HG02885 (cell line): ENCODE results near the gene VPS13D.
"Not testable (repeated sequence)": the region's sequence is repeated elsewhere in the genome, so short reads cannot be mapped to it uniquely, and the experiment has no call there.

ENCODE experiments used
- ATAC-seq: cut with Tn5 transposase; IDR thresholded peaks from one replicate; pipeline ENCODE4 v1.9.1; 2021; ENCODE audit warnings: mild to moderate bottlenecking; ENCODE audit not compliant: unreplicated experiment, poor library complexity

Gene VPS13D

DNA sequence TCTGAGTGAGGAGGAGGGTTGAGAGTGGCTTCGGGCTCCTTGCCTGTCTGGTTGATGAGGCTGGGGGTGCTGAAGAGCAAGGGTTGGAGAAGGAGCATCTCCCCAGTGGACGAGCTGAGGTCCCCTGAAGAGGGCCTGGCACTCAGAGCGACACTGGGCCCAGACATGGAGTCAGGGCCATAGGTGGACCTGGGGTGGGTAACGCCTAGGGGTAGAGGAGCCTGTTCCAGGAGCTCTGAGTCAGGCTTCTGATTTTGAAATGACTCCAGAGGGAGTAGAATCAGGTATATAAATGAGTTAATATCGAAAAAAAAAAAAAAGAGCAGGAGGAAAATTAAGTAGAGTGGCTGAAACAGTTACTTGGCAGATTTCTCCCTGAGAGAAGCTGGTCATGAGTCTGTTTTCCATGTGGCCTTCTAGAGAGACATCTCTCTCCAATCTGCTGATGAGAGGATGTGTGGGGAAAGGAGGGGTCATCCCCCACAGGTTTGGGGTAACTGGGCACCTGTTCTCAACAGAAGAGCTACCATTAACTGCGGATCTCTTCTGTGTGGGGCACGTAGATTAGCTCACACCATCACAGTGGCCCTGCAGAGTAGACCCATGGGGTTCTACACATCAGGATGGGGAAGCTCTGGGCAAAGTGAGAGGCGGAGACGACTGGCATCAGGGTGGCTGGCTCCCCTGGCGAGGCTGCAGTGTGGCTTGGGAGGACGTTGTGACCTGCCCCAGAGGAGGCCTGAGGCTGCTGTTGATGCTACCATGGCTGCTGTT, 272.7 kb downstream of the VPS13D start:
- no peak for ATAC-seq

DNA sequence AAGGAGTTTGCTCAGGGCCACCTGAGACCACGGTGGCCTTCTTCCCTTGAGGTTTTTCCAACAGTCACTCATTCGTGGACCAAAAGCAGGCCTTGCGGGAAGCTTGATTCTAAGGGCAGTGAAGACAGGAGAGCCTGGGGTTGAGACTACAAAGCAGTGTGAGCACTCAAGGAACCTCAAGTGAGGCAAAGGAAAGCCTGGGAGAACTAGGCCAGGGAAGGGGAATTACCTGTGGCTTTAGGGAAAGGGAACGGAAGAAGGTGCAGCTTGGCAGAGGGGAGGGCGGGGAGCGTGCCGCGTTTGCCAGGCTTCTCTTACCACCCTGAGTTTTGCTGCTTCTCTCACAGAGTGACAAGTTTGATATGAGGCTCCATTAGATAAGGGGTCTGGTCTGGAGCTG, 273.9 kb downstream of the VPS13D start:
- ATAC-seq, result no peak

DNA sequence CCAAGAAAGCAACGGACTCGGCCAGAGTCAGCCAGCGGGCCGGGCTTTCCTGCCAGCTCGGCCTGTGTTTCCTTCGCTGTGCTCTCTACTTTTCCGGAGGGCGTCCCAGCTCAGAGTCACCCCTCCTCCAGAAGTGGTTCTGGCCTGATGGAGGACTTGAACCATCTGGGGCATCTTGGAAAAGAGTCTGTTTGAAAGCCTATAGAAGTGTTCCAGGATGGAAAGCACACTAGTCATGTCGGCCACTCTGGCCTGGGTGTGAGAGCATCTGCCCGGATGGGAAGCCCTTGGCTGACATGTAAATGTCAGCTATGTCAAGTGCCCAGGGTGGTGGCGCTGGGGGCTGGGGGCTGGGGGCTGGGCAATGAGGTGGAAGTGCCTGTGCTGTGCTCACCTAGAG, 274.8 kb downstream of the VPS13D start:
- ATAC-seq, result no peak

DNA sequence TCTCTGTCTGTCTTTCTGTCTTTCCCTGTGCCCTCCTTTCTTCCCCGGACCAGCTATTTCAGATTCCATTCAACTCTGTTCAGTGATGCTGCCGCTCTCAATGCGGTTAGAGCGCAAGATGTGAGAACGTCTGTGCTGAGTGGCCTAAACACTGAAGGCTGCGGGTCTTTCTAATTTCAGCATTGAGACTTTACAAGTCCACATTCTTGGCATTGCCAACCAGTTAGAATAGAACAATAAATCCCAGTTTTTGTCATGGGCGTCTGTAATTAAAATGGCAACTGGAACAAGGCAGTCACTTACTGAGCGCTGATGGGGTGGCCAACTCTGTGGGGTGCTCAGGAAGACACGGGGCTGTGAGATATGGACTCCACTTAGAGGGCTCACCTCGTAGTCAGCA, 275.4 kb downstream of the VPS13D start:
- no peak for ATAC-seq

DNA sequence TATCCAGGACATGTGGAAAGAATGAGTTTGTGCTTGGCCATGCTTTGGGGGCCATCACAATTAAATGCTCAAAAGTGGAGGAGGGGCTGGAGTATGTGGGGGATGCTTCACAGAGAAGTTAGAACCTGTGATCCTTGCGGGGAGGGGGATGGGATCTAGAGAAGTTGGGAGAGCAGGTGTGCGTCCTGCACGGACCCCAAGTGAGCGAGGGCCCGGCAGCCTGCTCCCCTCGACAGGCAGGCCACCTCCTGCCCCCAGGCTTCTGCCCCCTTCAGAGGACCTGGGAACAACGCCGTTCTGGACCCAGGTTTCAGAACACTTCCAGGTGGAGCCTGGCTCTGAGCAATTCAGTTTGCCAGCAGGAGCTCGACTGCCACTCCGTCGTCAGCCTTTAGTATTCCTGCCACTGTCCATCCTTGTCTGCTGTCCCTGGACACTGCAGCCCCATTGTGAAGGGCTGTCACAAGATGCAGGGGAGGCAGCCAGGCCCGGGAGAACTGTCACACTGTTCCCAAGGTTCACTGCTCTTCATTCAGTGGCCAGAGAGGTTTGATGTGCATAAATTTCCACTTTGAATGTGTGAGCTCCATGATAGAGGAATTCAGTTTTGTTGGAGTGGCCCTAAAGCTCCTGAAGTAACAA, 275.9 kb downstream of the VPS13D start:
- no peak for ATAC-seq

DNA sequence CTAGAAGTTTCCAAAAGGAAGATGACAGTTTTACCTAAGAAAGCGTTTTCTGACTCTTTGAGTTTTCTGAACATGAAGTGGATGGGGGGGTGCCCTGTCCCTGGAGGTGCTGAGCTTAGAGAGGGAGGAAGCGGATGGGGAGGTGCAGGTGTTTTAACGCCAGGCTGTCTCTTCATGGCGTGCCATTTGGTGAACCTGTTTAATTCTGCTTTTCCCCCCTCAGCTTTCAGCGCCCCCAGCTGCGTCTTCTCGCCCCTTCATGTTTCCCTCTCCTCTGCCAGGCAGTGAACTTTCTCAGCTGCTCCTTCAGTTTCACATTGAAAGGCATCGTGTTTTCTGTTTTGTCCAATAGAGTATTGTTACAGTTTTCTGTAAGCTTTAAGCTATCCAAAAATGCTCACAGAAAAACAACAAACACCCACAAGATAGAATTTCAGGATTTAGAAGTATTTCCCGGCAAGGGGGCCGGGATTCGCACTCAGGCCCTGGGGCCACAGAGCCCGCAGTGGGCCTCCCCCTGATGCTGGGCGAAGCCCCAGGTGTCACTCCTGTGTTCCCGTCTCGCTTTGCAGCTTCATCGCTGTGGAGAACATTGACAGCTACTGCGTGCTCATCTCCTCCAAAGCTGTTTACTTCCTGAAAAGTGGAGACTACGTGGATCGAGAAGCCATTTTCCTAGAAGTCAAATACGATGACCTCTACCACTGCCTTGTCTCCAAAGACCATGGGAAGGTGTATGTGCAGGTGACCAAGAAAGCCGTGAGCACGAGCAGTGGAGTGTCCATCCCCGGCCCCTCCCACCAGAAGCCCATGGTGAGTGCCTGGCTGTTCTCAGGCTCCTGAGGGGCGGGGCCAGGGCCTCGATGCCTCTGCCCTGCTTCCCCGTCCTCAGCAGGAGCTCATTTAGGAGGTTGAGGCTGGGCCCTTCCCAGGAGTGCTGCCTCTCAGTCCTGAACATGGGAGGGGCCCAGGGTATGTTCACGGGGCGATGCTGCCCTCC, 276.8 kb downstream of the VPS13D start:
- no peak for ATAC-seq

DNA sequence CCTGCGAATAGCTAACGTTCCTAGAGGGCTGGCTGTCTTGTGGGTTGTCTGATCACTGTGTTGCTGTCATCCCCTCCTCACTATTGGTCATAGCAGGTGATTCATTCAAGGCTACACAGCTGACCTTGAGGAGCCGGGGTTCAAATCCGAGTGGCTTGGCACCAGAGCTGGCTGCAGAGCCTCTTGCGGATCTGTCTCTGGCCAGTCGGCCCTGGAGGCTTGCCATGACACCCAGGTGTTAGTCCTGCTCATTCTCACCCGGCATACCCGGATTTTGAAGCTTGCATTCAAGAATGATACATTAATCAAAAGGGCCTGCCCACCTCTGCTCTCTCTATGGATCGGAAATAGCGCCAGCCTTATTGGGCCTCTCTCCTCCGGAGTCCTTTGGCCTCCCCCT, 277.8 kb downstream of the VPS13D start:
- ATAC-seq, result no peak

DNA sequence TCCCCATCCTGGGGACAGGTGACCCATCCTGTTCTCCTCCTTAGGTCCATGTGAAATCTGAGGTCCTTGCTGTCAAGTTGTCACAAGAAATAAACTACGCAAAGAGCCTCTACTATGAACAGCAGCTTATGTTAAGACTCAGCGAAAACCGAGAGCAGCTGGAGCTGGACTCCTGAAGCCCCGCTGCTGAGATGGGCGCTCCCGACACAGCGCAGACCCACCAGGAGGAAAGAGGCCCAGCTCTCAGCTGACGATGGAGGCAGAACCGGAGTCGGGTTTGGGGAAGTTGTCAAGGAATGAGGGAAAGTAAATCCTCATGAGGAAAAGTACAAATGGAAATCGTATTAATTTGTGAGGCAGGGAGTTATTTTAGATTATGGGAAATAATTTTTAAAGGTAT, 279.0 kb downstream of the VPS13D start:
- ATAC-seq, result no peak

DNA sequence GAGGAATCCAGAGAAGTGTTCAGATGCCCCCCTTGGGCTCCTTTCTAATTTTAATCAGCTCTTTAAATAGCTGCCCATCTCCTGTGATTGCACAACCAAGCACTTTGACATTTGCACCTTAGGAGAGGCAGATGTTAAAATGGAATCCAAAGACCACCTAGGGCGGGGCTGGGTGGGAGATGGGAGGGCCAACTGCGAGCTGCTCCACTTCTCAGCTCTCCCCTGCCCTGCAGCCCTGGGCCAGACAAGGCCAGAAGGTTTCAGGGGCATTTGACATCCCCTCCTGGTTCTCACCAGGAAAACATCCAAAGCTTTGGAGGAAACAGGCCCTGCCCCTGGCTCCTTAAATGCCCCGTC, 281.3 kb downstream of the VPS13D start:
- no peak for ATAC-seq

DNA sequence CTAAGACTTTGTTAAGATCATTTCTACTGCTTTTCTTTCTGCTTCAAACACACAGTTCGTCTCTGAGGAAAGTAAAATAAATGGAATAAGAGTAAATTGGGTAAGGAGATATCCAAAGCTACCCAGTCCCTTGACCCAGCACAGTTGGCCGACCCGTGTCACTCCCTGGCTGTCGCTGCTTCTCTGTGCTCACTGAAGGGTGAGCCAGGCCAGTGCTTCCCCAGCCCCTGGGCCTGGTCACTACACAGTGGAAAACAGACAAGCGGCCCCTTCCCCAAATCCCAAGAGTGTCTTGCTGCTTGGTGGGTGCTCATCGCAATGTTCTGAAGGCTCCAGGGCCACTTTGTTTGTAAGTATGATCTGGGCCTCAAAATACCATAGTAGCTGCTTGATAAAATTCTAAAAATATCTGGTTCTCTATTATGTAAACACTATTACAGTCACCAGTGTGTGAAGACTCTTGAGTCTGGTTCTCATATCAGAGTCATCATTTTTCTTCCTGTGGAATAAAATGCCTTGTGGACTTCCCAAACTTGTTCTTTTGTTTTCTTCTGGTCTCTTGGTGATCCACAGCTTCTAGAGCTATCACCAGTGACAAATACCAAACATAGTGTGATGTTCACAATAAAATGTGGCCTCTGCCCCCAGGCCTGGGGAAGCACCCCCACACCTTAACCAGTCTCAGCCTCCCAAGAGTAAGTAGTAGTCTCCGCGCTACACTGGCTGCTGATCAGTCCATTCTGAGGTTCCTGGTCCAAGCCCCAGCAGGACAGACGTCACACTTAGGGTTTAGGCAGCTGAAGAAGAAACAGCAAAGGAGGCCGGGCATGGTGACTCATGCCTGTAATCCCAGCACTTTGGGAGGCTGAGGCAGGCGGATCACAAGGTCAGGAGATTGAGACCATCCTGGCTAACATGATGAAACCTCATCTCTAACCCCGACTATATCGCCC, 282.0 kb downstream of the VPS13D start:
- ATAC-seq, result no peak

DNA sequence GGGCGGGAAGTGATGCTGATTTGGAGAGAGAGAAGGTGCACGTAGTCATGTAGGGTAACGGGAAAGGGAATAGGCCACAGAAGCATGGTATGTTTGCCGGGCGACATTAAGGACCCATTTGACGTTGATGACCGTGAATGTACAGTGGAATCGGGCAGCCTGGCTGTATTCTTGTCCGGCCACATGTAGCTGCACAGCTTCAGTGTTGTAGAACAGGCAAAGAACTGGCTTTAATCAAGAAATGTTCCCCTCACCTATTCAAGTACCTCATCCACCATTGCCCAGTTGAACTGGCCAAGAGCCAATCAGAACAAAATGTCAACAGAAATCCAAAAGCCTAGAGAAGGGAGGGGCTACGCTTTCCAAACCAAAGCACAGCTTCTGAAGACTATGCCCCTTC, 283.4 kb downstream of the VPS13D start:
- no peak for ATAC-seq

DNA sequence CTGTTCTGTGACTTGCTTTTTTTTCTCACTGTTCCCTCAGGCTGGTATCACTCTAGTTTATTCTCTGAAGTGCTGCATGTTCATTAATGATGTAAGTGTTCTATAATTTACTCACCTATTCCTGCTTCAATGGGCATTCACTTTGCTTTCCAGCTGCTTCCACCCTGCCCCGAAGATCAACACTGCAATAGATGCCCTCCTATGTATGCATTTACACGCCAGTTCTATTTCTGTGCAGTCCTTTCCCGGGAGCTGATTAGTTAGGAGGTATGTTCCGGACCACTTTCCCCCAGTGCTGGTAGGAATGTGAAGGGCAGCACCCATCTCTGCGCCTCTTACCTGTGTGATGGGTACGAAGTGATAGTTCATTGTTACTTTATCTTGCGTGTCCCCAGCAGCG, 284.8 kb downstream of the VPS13D start:
- ATAC-seq, result no peak

DNA sequence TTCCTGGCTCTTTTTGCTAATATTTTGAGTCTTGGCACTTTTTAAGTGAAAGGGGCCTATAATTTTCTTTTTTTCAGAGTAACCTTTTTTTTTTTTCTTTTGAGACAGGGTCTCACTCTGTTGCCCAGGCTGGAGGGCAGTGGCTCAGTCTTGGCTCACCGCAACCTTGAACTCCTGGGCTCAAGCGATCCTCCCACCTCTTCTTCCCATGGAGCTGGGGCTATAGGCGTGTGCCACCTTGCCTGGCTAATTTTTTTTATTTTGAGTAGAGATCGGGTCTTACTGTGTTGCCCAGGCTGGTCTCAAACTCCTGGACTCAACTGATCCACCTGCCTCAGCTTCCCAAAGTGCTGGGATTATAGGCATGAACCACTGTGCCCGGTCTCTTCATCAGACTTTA, 285.4 kb downstream of the VPS13D start:
- no peak for ATAC-seq

DNA sequence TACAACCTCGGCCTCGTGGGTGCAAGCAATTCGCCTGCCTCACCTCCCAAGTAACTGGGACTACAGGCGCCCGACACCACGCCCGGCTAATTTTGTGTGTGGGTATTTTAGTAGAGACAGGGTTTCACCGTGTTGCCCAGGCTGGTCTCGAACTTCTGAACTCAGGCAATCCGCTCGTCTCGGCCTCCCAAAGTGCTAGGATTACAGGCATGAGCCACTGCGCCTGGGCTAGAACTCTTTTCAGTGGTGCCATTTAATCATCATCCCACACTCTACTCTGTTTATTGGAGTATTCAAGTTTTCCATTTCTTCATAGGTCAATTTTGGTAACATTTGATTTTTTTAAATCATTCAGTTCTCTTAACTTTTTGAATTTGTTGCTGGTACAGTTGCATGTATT, 286.9 kb downstream of the VPS13D start:
- ATAC-seq, result no peak

DNA sequence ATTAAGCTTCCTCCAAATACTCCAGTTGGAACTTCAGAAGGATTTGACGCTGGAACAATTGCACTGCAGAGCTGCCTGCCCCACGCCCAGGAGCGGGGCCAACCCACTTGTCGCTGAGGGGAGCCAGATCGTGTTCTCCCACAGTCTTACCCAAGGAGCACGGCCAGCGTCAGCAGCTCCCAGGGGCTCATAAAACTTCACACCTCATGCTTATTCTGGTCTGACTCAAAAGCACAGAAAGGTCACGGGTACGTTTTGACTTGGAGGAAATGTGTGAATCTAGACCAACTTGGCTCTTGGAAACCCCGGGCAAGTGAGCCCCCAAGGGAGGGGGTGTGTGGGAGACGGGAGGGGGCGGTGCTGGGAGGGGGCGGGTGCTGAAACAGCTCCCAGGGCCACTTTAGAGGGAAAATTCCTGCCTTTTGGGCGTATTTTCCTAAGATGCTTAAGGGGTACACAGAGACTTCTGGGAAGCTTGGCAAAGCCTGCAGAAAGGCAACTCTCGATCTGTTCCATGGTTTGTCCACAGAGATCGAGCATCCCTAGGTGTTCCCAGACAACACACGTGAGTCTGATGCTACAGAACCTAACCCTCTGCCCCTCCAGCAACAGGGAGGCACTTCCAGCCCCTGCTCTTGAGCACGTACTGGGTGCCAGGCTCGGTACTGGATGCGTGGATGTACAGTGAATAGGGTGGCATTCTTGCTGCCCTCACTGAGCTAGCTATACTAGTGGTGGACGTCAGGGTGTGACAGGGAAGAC, 289.3 kb downstream of the VPS13D start:
- ATAC-seq, result no peak

DNA sequence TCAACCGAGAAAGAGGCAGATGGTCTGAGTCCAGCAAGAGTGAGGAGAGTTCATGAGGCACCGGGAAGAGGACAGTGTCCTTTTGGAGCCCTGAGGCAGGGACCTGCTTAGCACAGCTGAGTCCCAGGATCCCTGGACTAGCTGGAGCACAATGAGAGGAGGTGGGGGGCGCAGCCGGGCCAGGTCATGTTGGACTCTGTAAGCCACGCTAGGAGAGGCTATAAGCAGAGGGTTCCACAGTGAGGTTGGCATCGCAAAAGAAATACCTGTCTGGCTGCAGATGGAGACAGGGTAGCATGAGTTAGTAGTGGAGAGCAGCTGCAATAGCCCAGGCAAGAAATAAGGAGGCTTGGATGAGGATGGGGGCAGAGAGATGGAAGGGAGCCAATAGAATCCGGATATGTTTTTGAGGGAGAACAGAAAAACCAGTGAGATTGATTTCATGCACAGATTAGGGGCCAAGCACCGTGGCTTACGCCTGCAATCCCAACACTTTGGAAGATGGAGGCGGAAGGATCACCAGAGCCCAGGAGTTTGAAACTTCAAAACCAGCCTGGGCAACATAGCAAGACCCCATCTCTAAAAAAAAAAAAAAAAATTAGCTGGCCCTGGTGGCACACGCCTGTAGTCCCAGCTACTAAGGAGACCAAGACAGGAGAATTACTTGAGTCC, 290.0 kb downstream of the VPS13D start:
- ATAC-seq, result no peak

DNA sequence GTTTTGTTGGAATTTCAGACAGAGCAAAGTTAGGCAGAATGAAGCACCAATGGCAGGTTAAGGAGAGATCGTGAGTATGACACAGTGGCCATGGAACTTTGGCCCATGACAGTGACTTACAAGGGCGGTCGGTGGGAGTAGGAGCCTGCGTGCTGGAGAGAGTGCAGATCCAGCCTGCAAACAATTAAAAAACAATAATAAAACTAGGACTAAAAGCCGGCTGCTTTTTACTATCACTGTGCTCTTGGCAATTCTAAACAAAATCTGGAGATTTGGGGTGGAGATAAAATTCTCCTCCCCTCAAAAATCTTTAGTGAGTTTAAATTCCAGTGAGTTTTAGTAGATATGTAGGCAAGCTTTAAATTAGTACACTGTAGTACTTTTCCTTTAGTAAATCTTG, 291.3 kb downstream of the VPS13D start:
- ATAC-seq, result no peak

DNA sequence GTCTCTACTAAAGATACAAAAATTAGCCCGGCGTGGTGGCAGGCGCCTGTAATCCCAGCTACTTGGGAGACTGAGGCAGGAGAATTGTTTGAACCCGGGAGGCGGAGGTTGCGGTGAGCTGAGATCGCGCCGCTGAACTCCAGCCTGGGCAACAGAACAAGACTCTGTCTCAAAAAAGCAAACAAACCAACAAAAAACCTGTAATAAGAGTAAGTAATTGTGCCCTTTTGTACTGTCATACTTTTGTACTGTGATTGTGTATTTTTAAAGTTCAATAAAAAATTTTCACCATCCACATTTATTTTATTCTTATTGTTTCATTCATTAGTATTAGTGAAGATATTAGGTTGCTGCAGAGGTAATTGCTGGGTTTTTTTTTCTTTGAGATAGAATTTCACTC, 292.9 kb downstream of the VPS13D start:
- ATAC-seq, result not testable (repeated sequence)

DNA sequence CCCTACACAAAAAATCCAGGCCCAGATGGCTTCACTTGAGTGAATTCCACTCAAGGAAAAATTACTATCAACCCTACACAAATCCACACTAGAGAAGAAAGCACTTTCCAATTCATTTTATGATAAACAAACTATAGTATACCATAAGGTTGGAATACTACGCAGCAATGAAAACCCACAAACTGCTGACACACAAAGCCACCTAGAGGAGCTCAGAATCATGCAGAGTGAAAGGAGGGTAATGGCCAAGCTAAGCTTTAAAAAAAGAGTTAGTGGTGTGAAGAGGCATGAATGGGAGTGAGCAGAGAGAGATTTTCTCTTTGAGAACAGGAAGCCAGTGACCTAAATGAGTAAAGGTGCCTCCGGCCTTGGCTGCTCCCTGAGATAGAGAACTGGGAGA, 294.4 kb downstream of the VPS13D start:
- ATAC-seq, result no peak
